ENCODE measurements around the gene VWA3B.
"Not testable (repeated sequence)": the region's sequence is repeated elsewhere in the genome, so short reads cannot be mapped to it uniquely, and the experiment has no call there.

Gene VWA3B, protein sequence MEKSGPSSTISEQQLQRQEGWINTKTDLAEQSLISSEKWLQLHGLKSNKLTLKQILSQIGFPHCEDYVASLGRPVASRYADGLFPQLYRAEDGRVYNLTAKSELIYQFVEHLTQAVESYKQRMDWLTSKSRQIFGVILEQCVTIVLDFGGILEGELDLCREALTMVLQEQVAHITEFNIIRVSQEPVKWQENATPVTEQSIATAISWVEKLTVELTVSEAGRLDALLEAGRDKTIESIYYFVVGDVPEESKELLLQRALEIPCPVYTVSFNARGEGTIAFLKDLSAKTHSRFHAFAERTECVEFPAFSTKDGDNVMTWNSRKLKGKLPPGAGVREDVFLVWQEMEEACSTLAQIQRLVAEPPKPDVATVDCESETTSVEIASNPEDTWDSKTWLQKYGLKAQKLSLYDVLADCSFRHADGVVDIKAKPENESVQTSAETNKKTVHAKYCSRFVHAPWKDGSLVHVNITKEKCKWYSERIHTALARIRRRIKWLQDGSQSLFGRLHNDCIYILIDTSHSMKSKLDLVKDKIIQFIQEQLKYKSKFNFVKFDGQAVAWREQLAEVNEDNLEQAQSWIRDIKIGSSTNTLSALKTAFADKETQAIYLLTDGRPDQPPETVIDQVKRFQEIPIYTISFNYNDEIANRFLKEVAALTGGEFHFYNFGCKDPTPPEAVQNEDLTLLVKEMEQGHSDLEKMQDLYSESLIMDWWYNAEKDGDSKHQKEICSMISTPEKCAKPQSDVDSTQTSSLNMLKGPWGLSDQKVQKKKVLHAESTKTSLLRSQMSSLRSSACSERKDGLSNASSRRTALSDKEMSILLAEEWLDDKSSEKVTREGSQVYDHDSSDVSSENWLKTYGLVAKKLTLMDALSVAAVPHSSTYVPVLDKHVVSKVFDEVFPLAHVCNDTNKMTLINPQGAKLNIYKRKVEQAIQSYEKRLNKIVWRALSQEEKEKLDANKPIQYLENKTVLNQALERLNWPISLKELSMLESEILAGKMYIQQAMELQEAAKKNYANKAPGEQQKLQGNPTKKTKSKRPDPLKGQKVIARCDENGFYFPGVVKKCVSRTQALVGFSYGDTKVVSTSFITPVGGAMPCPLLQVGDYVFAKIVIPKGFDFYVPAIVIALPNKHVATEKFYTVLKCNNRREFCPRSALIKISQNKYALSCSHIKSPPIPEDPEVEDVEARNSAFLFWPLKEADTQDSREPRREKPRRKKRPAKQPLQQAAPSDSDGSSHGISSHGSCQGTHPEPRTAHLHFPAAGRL (N-terminal part only)

DNA sequence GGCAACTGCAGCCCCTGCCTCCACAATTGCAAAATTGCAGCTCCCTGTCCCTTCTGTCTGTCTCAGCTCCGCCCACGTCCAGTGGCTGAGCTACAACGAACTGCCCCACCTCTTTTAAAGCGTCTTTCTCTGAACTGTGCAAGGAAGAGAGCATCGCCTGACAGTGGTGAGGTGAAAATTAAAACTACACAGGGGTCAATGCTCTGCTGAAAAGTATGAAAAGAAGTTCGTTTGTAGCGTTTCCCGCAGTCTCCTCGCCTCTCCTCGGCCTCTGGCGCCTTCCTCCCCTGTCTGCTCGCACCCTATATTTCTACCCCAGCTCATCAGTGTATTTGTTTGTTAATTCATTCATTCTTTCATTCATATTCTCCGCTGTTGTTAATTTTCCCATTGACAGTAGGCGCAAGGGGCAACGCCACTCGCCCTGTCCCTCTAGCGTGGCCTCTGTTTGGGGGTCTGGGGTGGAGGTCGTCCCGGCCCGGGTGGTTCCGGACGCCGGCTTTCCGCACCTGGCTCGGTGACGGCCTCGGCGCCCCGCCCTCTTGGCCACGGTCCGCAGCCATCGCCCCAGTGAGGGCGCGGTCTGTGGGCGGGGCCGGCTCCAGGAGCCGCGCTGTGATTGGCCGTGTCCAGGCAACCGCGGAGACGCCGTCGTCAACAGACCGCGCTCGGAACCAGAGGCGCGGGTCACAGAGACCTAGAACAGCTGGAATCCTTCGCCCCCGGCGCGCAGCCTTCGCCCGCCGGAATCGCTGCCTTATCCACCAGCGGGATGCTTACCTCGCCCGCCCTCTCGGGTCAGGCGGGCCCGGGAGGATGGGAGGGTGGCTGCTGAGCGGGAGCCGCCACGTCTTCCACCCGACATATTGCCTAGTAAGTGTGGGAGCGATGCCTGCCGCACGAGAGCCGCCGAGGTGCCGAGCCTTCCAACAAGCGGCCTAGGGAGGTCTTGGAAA lies at the start of gene VWA3B:
VWA3B (plus strand) TSS at position 677 of the 956 bp plus-strand sequence. CDS start 5,926 bp downstream, outside the sequence.
- DNase-seq, result peak; percentile 68

DNA sequence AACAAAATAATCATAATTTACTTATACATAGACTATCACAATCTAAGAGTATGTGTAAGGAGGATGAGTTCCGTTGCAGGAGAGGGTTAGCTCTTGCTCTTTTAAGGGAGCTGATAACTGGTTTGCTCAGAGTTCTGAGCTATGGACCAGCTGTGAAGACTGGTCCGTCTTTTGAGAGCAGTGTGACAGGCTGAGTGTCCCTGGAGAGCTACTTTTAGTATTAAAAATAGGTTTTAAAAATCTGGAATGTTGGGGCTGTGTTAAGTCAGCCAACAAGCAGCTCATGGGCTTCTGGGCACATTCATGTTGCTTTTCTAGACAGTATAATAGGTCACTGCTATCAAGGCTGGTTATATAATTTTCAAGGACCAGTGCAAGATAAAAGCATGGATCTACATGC lies 49.8 kb upstream of the VWA3B start:
- DNase-seq, result no peak

GRCh38 chr2:98037666-98038336 lies 49.2 kb upstream of the VWA3B start:
- no peak for DNase-seq

GRCh38 chr2:98039085-98039756 lies 47.7 kb upstream of the VWA3B start:
- no peak for DNase-seq

DNA sequence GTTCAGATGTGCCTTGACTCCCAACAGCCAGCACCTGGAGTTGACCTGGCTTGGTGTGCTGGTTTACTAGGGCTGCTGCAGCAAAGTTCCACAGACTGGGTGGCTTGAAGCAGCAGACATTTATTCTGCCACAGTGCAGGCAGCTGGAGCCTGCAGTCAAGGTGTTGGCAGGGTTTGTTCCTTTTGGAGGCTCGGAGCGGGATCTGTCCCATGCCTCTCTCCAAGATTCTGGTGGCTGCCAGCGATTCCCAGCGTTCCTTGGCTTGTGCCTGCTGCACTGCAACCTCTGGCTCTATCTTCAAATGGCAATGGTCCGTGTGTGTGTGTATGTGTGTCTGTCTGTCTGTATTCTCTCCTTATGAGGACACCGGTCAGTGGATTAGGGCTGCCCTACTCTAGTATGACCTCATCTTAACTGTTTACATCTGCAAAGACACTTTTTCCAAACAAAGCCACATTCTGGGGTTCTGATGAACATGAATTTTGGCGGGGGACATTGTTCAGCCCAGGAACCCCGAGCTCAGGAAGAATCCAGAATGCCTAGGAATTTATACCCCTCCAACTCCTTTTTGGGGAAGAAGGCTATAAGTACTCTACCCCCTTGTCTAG lies 46.5 kb upstream of the VWA3B start:
- no peak for DNase-seq

GRCh38 chr2:98043101-98043500 lies 43.9 kb upstream of the VWA3B start:
- DNase-seq, result no peak

DNA sequence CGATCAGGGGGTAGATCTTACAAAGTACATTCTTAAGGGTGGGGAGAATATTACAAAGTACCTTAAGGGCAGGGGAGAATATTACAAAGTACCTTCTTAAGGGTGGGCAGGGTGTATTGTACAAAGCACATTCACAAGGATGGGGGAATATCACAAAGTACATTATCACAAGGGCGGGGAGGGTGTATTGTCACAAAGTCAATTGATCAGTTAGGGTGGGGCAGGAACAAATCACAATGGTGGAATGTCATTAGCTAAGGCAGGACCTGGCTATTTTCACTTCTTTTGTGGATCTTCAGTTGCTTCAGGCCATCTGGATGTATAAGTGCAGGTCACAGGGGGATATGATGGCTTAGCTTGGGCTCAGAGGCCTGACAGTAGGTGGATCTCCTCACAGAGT lies 42.2 kb upstream of the VWA3B start:
- not testable (repeated sequence) for DNase-seq

GRCh38 chr2:98050070-98050469 lies 36.9 kb upstream of the VWA3B start:
- DNase-seq, result no peak

DNA sequence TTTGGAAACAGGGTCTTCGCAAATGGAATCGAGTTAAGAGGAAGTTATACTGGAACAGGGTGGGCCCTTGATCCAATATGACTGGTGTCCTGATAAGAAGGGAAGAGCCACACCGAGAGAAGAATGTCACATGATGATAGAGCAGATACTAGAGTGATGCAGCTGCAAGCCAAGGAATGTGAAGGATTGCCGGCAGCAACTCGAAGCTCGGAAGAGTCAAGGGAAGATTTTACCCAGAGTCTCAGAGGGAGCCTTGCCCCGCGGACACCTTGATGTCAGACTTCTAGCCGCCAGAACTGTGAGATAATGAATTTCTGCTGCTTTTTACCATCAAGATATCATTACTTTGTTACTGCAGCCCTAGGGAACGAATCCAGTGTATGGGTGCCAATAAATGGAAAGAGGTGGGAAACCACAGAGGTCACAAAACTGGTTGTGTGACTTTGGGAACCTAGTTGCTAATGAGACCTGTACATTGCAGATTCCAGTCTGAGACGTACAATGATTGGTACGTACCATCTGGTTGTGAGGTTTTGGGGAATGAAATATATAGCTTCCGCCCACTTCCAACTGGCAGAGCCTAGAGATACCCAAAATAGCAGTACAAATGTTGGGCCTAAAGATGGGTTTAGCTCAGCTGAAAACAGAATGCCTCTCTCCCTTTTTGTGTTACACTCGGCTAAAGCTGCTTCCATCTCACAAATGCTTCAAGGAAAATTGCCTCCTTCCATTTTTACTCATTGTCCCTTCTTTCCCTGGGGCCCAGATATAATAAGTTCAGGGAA lies 28.6 kb upstream of the VWA3B start:
- DNase-seq, result no peak

GRCh38 chr2:98060277-98060676 lies 26.7 kb upstream of the VWA3B start:
- no peak for DNase-seq

DNA sequence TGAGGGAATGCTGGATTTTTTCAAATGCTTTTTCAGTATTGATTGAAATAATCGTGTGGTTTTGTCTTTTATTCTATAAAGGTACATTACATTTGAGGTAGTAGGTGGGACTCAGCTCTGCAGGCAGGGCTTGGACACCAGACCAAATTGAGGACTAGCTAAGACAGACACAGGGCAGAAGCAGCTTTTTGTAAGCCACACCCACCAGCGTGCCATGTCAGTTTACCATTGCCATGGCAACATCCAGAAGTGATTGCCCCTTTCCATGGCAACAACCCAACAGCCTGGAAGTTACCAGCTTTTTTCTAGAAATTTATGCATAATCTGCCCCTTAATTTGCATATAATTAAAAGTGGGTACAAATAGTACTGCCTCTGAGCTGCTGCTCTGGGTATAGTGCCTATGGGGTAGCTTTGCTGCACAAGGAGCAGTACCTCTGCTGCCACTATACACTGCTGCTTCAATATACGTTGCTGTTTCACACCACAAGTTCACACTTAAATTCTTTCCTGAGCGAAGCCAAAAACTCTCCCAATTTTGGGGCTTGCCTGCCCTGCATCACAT lies 23.6 kb upstream of the VWA3B start:
- no peak for DNase-seq

- DNase-seq, result no peak
Measured at GRCh38 chr2:98065808-98066207, 21.2 kb upstream of the VWA3B start.

GRCh38 chr2:98067160-98067559 lies 19.8 kb upstream of the VWA3B start:
- no peak for DNase-seq

DNA sequence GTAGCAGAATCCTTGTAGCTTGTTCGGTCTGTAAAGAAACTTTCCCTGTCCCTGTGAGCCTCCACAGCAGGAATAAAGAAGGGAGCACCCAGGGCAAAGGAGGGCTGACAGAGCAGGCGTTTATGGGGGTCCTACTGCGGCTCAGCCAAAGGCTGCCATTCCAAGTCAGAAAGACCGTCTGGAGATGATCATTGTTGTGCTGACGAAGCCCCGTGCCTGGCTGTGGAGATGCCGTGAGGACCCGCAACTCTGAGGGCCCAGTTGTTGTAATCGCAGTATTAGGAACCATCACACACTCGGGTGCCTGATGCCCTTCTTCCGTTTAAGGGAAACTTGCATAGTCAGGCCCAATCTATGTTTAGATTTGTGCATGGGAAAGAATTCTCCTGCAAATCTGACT lies 16.9 kb upstream of the VWA3B start:
- DNase-seq, result no peak

DNA sequence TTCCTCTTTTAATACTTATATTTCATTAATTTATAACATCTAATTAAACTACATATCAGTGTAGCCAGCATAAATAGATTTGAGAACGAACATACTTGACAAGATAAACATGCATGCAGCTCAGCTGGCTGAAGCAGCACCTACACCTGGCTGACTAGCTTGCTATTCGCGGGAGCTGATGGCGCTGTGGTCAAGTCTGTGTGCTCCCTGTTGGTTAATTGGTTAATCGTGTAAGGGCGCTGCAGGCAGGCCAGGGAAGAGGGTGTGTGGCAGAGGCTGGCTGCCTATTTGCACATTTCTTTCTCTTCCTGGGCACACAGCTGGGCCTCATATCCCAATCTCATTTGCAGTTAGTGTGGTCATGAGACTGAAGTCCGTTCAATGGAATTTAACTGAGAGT lies 14.5 kb upstream of the VWA3B start:
- no peak for DNase-seq

DNA sequence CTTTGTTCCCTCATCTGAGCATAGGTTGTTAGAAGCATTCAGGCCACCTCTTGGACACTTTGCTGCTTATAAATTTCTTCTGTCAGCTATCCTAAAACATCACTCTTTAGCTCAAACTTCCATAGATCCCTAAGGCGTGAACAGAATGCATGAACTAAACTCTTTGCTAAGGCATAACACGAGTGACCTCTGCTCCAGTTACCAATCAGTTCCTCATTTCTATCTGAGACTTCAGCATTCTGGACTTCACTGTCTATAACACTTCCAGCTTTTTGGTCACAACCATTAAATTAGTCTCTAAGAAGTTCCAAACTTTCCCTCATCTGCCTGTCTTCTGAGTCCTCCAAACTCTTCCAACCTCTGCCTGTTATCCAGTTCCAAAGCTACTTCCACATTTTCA lies 8.3 kb upstream of the VWA3B start:
- DNase-seq, result no peak

- no peak for DNase-seq
Measured at GRCh38 chr2:98084151-98084868, 2.7 kb upstream of the VWA3B start.

GRCh38 chr2:98084869-98085238 lies 2.1 kb upstream of the VWA3B start:
- DNase-seq, result no peak

GRCh38 chr2:98085649-98086048 lies 1.3 kb upstream of the VWA3B start:
- no peak for DNase-seq

Data from activated CD4-positive, CD25-positive, alpha-beta regulatory T cell treated with anti-CD3 and anti-CD28 coated beads, Interleukin-2, amount 50 U/mL, for 72 hours (primary cell).